ENCODE measurements around the gene PACRG. TPM values are rescaled to one million over a fixed set of nuclear protein-coding genes. Genes with fewer than 3 reads are reported as not detected.

PACRG gene
- total and polyA plus RNA-seq, 2 donors (not counting 3 experiments of a cell fraction or from before 2014, with no cell fraction given), result 0.08 TPM; not detected in 1

DNA sequence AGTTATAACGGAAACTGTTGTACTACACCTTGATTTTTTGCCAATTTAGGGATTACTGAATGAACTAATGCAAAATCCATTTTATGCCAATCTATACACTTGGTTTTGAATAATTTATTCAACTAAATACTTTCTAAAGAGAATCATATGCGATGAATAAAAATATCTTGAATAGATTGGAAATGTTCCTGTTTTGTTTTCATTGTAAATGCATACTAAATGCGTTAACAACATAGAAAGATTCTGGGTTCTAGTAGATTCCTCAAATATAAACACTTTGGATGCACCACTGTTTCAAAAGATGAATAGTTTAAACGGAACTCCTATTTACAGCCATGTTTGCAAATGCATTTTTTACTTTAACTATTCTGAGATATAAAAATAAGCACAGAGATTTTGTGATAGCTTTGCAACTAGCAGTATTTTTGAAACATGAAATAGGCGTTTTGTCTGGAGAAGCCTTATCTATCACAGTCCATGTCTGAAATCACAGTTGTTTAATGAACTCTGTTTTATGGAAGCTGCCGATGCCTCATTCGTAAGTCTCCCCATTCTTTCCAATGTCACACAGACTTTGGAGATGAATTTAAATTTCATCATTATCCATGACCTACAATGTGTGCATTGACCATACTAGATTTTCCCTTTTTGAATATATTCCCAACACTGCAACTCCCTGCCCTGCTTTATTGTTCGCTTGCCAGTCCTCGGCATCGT lies 409.1 kb downstream of the PACRG start:
- Histone ChIP-seq H3K9ac (replicated peaks; ENCODE audit: extremely low read depth, insufficient read depth, low read length) (no peak overlapping the region), H3K4me3 (replicated peaks in 1 of 3; ENCODE audit: insufficient read depth in 1 of 3, low read depth in 1 of 3, low read length in 3 of 3) (no peak overlapping the region), H3K4me2 (ENCODE audit: insufficient read depth, low read length) (no peak overlapping the region), H3K9me3 (replicated peaks; ENCODE audit: control insufficient read depth, insufficient read depth, low read length) (no peaks in the 10 kb centered on the region), H3K9me1 (replicated peaks; ENCODE audit: control insufficient read depth, extremely low read depth, insufficient read depth, low read length) (no peaks in the 10 kb centered on the region), H3K79me2 (ENCODE audit: control insufficient read depth, insufficient read depth, low read length) (no peaks in the 10 kb centered on the region), H3K4me1 (ENCODE audit: control insufficient read depth, extremely low read depth, insufficient read depth, low read length) (no peaks in the 10 kb centered on the region), H3K27me3 (ENCODE audit: control insufficient read depth in 2 of 2, insufficient read depth in 2 of 2, low read length in 2 of 2) (no peaks in the 10 kb centered on the region), H2AFZ (ENCODE audit: low read depth, low read length) (no peak overlapping the region), H3K36me3 (ENCODE audit: control insufficient read depth in 2 of 2, extremely low read depth in 1 of 2, insufficient read depth in 2 of 2, low read length in 2 of 2) (no peaks in the 10 kb centered on the region), H3K27ac (ENCODE audit: insufficient read depth, low read depth, low read length) (no peak overlapping the region), H4K20me1 (replicated peaks; ENCODE audit: control insufficient read depth, extremely low read depth, insufficient read depth, low read length) (no peaks in the 10 kb centered on the region)
- dilution Hi-C loops (cut with MboI; ENCODE audit: extremely low pct_ligation_motif_present, low sequenced_read_pairs) (no loop called here), intact Hi-C loops (cut with micrococcal nuclease) (no loop called here)
- no peak for DNase-seq (ENCODE audit: low read depth, low spot score)
- CTCF ChIA-PET, result no interaction called here
- no peak for FAIRE-seq
- TF ChIP-seq JUN (IDR thresholded peaks at IDR 0.05; ENCODE audit: borderline replicate concordance, insufficient read depth, insufficient read length, low read depth), result no peak
- TF ChIP-seq GATA2 (IDR thresholded peaks at IDR 0.05; ENCODE audit: insufficient read depth, insufficient read length, low read depth, low read length), result no peak
- TF ChIP-seq POLR2AphosphoS5 (IDR thresholded peaks at IDR 0.05; ENCODE audit: insufficient read depth, low read depth, low read length), result no peak
- TF ChIP-seq, protein P1, sequence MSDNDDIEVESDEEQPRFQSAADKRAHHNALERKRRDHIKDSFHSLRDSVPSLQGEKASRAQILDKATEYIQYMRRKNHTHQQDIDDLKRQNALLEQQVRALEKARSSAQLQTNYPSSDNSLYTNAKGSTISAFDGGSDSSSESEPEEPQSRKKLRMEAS (IDR thresholded peaks at IDR 0.05; ENCODE audit: insufficient read depth, insufficient read length), result no peak
- no peak for TF ChIP-seq MYC (IDR thresholded peaks at IDR 0.05; ENCODE audit: low read depth, low read length)
- TF ChIP-seq FOS (IDR thresholded peaks at IDR 0.05; ENCODE audit: borderline replicate concordance, insufficient read depth, low read length), result no peak
- TF ChIP-seq POLR2A (IDR thresholded peaks at IDR 0.05; ENCODE audit: low read depth, low read length), result no peak
- TF ChIP-seq, protein P2, sequence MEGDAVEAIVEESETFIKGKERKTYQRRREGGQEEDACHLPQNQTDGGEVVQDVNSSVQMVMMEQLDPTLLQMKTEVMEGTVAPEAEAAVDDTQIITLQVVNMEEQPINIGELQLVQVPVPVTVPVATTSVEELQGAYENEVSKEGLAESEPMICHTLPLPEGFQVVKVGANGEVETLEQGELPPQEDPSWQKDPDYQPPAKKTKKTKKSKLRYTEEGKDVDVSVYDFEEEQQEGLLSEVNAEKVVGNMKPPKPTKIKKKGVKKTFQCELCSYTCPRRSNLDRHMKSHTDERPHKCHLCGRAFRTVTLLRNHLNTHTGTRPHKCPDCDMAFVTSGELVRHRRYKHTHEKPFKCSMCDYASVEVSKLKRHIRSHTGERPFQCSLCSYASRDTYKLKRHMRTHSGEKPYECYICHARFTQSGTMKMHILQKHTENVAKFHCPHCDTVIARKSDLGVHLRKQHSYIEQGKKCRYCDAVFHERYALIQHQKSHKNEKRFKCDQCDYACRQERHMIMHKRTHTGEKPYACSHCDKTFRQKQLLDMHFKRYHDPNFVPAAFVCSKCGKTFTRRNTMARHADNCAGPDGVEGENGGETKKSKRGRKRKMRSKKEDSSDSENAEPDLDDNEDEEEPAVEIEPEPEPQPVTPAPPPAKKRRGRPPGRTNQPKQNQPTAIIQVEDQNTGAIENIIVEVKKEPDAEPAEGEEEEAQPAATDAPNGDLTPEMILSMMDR (IDR thresholded peaks at IDR 0.05; ENCODE audit: extremely low read depth in 1 of 2, insufficient read depth in 1 of 2, low read depth in 1 of 2, low read length in 2 of 2), result no peak
- TF ChIP-seq EZH2 (IDR thresholded peaks at IDR 0.05; ENCODE audit: borderline replicate concordance, low read depth, low read length, severe bottlenecking), result no peak
- POLR2A ChIA-PET, result no interaction called here
- BruUV-seq (replicated peaks), result no TSS peak
